DMS53 treated with DMSO at 0.1 percent for 48 hours (cell line): Measurements from ENCODE around the gene TUFT1.

ENCODE experiments used
- DNase-seq: peaks from one replicate; lab custom pipeline; 2025; ENCODE audit not compliant: unreplicated experiment; lab: John Stamatoyannopoulos, UW

TUFT1 gene

DNA sequence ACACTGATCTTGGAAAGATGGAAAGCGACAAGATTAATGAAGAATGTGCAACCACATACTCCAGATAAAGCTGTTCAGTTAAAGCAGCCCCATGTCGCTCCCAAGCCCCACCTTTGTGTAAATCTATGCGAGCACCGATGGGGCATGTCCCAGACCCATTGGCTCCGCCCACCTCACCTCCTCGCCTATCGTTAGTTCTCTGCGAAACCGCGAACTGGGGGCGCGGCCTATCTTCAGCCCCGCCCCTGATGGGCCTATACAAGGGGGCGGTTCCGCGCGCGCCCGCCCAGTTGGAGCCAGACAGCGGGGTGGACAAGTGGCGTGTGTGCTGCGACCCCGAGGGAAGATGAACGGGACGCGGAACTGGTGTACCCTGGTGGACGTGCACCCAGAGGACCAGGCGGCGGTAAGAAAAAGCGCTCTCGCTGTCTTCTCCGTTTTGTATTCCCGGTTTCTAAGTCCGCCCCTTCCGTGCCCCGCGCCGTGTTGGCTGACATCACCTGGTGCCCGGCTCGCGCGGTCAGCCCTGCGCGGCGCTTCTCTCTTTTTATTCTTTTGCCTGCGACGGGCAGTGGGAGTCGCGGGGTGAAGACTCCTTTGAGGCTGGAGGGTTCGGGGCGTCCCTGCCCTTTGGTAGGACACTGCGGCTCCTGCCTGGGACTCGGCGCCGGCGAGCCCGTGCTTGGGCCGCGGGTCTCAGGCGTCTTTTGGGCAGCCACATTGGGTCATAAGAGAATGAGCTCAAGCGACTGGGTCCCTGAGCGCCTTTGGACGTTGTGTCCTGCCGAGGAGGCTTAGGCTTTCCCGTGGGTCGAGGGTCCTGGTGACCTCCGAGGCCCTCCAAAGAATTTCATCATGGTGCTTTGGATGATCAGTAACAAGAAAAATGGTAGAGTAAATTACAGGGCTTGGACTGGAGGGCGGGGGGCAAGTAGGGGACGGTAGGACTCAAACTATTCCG is at the start of gene TUFT1:
TUFT1 (plus strand) TSS at position 289 of the 961 bp plus-strand sequence; CDS start at position 347, 58 bp downstream.
- DNase-seq = peak; percentile 92

- no peak for DNase-seq
Measured at GRCh38 chr1:151491641-151492040, 48.5 kb upstream of the TUFT1 start.

- DNase-seq = peak; percentile 69
Measured at GRCh38 chr1:151492120-151492519, 48.0 kb upstream of the TUFT1 start.

DNA sequence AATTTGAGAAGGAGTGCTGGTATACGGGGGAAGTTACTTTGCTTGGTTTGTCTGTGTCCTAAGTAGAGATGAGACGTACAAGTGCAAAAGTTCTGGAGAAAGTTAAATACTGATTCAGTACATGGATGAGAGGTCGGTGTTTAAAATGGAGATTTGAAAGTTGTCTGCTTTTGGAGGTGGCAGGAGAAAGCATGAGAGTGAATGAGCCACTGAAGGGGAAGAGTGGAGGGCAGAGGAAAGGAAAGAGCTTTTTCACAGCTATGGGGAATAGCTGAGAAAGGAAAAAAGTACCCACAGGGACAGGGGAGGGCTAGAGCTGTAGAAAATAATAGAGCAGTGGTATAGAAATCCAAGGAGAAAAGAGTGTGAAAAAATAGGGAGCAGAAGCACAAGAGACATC is 47.1 kb upstream of the TUFT1 start:
- DNase-seq = no peak

DNA sequence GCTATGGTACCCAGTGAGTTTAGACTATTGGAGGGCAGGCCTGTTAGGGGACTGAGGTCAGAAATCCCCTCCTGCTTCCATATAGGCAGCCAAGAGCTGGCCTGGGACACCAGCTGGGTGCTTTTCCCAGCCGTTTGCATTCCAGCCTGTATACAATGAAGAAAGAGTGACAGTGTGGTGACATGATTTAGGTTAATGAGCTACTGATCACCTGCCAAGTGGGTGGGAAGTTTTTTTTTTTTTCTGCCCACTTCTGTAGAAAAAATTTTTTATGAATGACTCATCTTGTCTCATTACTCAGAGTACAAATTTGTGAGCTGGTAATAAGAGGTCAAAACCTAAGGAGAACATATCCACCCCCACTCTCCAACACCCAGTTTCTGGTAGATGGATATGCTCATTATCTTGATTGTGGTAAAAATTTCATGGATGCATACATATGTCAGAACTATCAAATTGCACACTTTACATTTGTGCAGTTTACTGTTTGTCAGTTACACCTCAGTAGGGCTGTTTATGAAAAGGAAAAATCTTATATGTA is 45.3 kb upstream of the TUFT1 start:
- peak; percentile 86 for DNase-seq

DNA sequence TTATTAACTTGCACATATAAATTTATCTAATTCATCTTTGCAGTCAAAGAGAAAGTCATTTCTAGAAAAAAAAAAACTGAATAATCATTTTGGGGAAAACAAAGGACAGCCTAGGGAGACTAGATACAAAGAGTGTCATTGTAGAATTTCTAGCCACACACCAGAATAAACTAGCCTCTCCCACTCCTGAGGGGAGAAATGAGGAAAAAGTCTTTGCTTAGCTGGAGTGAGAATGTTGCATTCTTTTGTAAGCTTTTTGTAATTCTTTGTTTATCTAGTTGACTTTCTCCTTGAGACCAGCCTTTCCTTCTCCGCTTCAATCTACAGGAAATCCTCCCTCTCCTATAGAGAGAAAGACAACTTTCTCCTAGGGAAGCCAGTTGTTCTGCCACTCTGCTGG is 44.8 kb upstream of the TUFT1 start:
- no peak for DNase-seq

DNA sequence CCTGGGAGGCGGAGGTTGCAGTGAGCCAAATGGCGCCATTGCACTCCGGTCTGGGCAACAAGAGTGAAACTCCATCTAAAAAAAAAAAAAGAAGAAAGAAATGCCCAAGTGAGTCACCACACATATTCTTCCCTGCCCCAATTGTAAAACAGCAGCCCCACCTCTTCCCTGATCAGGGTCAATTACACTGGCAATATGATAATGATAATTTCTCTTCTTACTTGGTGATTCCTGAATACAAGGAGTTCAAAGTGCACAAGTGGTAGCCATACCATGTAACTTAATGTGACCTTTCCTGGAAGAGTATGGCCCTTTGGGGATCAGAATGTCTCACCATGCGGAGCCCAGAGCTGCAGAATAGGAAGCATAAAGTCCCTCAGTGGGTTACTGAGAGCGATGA is 40.7 kb upstream of the TUFT1 start:
- DNase-seq = no peak

GRCh38 chr1:151499930-151500329 is 40.2 kb upstream of the TUFT1 start:
- DNase-seq = no peak

- peak; percentile 24 for DNase-seq
Measured at GRCh38 chr1:151501474-151501873, 38.6 kb upstream of the TUFT1 start.

GRCh38 chr1:151502035-151502700 is 37.9 kb upstream of the TUFT1 start:
- DNase-seq = no peak

GRCh38 chr1:151502859-151503780 is 37.0 kb upstream of the TUFT1 start:
- no peak for DNase-seq

GRCh38 chr1:151504252-151504651 is 35.9 kb upstream of the TUFT1 start:
- no peak for DNase-seq

DNA sequence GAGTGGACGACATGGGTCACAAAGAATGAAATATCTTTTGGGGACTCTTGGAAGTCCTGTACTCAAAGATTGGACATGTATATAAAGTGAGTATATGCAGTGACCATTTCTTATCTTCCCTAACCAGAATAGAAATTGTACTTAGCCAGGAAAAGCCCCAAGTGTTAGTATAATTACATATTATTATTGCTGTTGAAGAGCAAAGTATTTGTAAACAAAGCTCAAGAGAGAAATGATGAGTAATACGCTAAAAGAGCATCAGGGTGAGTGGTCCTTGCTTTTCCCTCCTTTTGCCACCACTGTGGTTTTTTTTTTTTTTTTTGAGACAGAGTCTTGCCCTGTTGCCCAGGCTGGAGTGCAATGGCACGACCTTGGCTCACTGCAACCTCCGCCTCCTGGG is 35.4 kb upstream of the TUFT1 start:
- DNase-seq = no peak

DNA sequence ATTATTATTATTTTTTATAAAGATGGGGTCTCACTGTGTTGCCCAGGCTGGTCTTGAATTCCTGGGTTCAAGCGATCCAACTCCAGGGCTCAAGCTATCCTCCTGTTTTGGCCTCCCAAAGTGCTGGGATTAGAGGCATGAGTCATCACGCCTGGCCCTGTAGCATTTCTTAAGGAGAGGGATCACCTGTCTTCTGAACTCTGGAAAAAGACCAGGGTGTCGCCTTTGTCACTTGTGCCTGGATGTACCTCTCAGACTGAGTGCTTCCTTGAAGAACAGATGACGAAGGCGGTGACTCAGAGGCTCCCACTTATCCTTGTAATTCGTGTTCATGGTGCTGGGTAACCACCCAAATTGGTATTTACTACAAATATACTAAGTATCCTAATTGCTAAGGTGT is 31.3 kb upstream of the TUFT1 start:
- no peak for DNase-seq

GRCh38 chr1:151509350-151510019 is 30.6 kb upstream of the TUFT1 start:
- DNase-seq = no peak

GRCh38 chr1:151510020-151510405 is 30.1 kb upstream of the TUFT1 start:
- DNase-seq = no peak

GRCh38 chr1:151510614-151510956 is 29.5 kb upstream of the TUFT1 start:
- DNase-seq = no peak

DNA sequence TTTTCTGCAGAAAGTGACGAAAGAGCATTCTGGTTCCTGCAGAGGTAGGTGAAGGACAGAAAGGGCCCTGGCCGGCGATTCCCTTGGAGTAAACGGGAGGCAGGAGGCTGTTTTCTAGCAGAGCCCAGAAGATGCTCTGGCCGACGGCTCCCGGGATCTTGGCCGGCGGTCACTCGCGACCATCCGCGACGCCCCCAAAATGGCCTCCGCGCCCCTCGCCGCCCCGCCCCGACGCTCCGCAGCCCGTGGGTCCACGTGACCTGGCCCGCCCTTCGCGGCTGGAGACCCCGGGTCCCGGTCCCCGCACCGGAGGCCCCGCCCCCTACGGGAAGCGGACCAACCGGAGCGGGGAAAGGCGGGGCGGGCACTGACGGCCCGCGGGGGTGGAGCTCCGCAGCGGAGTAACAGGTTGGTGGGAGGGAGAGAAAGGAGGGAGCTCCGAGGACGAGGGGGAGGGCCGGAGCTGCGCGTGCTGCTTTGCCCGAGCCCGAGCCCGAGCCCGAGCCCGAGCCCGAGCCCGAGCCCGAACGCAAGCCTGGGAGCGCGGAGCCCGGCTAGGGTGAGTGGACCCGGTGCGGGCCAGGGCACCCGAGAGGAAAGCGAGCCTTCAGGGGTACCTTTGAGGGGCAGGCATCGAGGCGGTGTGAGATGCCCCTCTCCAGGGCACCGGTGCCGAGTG is 29.0 kb upstream of the TUFT1 start, which contains the start of gene CGN:
CGN (plus strand) TSS at position 431 of the 679 bp plus-strand sequence. CDS start 7,133 bp downstream, outside the sequence.
- peak; percentile 88 for DNase-seq

GRCh38 chr1:151511636-151512215 is 28.4 kb upstream of the TUFT1 start:
- peak; percentile 39 for DNase-seq
